ENCODE results near the gene ZNF335. TPM values are rescaled to one million over a fixed set of nuclear protein-coding genes. Genes with fewer than 3 reads are reported as not detected.
A peak's percentile ranks its signal among the peaks of the same experiment; 100 is the strongest.

The ZNF335 gene
- total RNA-seq, 1 donor from 2014 or later: 7.2 TPM

DNA sequence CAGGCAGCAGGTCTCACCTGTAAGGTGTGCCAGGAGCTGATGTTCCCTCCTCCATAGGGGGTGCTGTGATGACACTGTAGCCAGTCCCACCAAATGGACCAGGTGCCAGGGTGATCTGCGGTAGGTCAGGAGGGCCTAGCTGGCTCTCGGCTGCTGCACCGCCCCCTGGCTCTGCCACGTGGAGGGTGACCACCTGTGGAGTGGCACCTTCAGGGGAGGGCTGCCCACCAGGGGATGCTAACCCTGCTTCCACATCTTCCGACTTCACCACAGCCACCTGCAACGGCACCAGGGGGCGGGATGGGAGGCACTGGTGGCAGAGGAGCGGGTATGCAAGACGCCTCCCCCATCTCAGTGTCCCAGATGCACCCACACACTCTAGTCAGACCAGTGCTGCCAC, 18.3 kb downstream of the ZNF335 start:
- no peak overlapping the region for H3K4me3 ChIP-seq
- H3K27me3 Mint-ChIP-seq (ENCODE audit: insufficient read depth, low read depth): peaks cover 9% of the 10 kb centered on the region
- H3K36me3 Mint-ChIP-seq: peaks cover 11% of the 10 kb centered on the region

DNA sequence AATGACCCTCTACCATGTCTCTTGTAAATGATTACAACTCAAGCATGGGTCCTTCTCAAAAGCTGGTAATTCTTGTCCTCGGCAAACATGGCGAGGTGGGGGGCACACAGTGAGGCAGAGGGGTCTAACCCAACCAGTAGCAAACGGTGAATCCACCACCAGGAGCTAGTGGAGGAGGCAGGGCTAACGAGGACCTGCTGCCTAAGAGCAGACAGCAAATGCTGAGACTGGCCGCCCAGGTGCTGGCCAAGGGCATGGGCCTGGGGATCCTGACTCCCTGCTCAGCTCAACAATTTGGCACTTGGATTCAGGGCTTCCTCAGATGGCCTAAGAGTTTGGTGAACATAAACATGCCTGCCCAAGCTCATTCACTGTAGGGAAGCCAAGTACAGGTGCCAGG, 19.1 kb downstream of the ZNF335 start:
- no peak overlapping the region for H3K27ac Mint-ChIP-seq
- TF ChIP-seq EZH2phosphoT487 (IDR thresholded peaks at IDR 0.05): no peak
- TF ChIP-seq, protein P1, sequence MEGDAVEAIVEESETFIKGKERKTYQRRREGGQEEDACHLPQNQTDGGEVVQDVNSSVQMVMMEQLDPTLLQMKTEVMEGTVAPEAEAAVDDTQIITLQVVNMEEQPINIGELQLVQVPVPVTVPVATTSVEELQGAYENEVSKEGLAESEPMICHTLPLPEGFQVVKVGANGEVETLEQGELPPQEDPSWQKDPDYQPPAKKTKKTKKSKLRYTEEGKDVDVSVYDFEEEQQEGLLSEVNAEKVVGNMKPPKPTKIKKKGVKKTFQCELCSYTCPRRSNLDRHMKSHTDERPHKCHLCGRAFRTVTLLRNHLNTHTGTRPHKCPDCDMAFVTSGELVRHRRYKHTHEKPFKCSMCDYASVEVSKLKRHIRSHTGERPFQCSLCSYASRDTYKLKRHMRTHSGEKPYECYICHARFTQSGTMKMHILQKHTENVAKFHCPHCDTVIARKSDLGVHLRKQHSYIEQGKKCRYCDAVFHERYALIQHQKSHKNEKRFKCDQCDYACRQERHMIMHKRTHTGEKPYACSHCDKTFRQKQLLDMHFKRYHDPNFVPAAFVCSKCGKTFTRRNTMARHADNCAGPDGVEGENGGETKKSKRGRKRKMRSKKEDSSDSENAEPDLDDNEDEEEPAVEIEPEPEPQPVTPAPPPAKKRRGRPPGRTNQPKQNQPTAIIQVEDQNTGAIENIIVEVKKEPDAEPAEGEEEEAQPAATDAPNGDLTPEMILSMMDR (IDR thresholded peaks at IDR 0.05): no peak
- no peak for TF ChIP-seq EZH2 (IDR thresholded peaks at IDR 0.05)
- H3K27me3 Mint-ChIP-seq (ENCODE audit: insufficient read depth, low read depth): peaks cover 9% of the 10 kb centered on the region
- Histone ChIP-seq H3K4me1 (no peaks in the 10 kb centered on the region), H3K27me3 (no peaks in the 10 kb centered on the region), H3K27ac (no peak overlapping the region), H2AFZ (replicated peaks) (no peak overlapping the region), H3K4me2 (no peak overlapping the region), H3K79me2 (ENCODE audit: low read depth) (no peaks in the 10 kb centered on the region), H3K4me3 (no peak overlapping the region), H3K9ac (no peak overlapping the region), H3F3A (ENCODE audit: low read depth) (no peaks in the 10 kb centered on the region), H3K36me3 (no peaks in the 10 kb centered on the region), H4K20me1 (ENCODE audit: low read depth) (no peaks in the 10 kb centered on the region), H3K9me3 (ENCODE audit: low read depth) (no peaks in the 10 kb centered on the region)
- no peaks in the 10 kb centered on the region for H3K9me3 Mint-ChIP-seq
- no peak for DNase-seq (ENCODE audit: low spot score)
- peaks cover 8% of the 10 kb centered on the region for H3K36me3 Mint-ChIP-seq
- H3K4me1 Mint-ChIP-seq: no peaks in the 10 kb centered on the region
- no peak overlapping the region for H3K4me3 Mint-ChIP-seq

More for the DNA sequence above, 18.3 kb downstream of the ZNF335 start:
- no peak overlapping the region for H3K9ac ChIP-seq
- no peak overlapping the region for H3K27ac ChIP-seq
- Mint-ChIP-seq H3K4me3 (peak overlapping the region; percentile 19), H3K4me1 (no peaks in the 10 kb centered on the region), H3K27ac (no peak overlapping the region), H3K9me3 (no peaks in the 10 kb centered on the region)
- H3F3A ChIP-seq (ENCODE audit: low read depth): no peaks in the 10 kb centered on the region
- no peaks in the 10 kb centered on the region for H4K20me1 ChIP-seq (ENCODE audit: low read depth)
- no peaks in the 10 kb centered on the region for H3K79me2 ChIP-seq (ENCODE audit: low read depth)
- no peaks in the 10 kb centered on the region for H3K4me1 ChIP-seq
- no peak for DNase-seq (ENCODE audit: low spot score)
- no peaks in the 10 kb centered on the region for H3K36me3 ChIP-seq
- no peaks in the 10 kb centered on the region for H3K27me3 ChIP-seq
- H3K9me3 ChIP-seq (ENCODE audit: low read depth): no peaks in the 10 kb centered on the region
- no peak overlapping the region for H2AFZ ChIP-seq (replicated peaks)
- no peak overlapping the region for H3K4me2 ChIP-seq
- TF ChIP-seq EZH2phosphoT487 (IDR thresholded peaks at IDR 0.05): no peak
- TF ChIP-seq EZH2 (IDR thresholded peaks at IDR 0.05): no peak
- TF ChIP-seq, protein P1 (IDR thresholded peaks at IDR 0.05): no peak

DNA sequence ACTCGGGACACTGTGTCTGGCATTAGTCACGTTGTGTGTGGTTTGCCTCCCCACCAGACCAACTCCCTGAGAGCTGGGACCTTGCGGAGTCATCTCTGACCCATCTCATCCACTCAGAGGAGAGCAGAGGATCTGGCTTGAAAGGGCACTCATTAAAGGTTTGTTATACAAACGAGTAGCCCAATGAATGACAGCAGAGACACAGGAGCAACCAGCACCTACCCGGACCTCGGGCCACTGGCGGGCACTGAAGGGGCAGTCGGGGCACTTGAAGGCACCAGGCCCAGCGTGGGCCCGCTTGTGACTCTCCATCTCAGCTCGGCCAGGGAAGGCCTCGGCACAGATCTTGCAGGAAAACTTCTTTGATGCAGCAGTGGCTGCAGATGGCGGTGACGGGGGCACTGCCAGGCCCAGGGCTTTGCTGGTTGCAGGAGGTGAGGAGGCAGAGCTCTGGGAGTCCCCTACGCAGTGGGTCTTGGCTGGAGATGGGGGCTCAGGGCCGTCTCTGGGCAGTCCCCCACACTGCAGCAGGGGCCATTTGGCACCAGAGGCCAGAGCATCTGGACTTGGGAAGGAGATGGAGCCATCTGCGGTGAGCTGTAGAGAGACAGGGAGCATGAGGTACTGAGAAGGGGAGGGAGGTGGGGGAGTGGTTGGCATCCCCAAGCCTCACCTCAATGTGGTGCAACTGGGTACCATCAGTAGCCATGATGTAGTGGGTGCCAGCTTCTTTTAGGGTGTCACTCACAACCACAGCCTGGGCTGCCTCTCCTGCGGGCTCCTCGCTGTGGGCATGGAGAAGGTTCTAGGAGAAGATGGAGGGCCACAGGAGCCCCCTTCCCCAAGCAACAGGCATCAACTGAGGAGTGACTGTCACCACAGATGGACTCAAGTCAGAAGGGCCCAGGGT, 19.8 kb downstream of the ZNF335 start:
- H3K27ac ChIP-seq: no peak overlapping the region
- H4K20me1 ChIP-seq (ENCODE audit: low read depth): no peaks in the 10 kb centered on the region
- Mint-ChIP-seq H3K36me3 (peaks cover 8% of the 10 kb centered on the region), H3K27ac (no peak overlapping the region), H3K4me1 (no peaks in the 10 kb centered on the region), H3K4me3 (no peak overlapping the region), H3K27me3 (ENCODE audit: insufficient read depth, low read depth) (peaks cover 9% of the 10 kb centered on the region), H3K9me3 (no peaks in the 10 kb centered on the region)
- H3K79me2 ChIP-seq (ENCODE audit: low read depth): no peaks in the 10 kb centered on the region
- no peak overlapping the region for H3K4me2 ChIP-seq
- no peaks in the 10 kb centered on the region for H3K4me1 ChIP-seq
- TF ChIP-seq EZH2 (IDR thresholded peaks at IDR 0.05): no peak
- TF ChIP-seq, protein P1 (IDR thresholded peaks at IDR 0.05): no peak
- TF ChIP-seq EZH2phosphoT487 (IDR thresholded peaks at IDR 0.05): no peak
- H3K9ac ChIP-seq: no peak overlapping the region
- H3K27me3 ChIP-seq: no peaks in the 10 kb centered on the region
- no peak overlapping the region for H2AFZ ChIP-seq (replicated peaks)
- H3K4me3 ChIP-seq: no peak overlapping the region
- no peaks in the 10 kb centered on the region for H3F3A ChIP-seq (ENCODE audit: low read depth)
- H3K9me3 ChIP-seq (ENCODE audit: low read depth): no peaks in the 10 kb centered on the region
- no peak for DNase-seq (ENCODE audit: low spot score)
- H3K36me3 ChIP-seq: no peaks in the 10 kb centered on the region
